ENCODE results near the gene FKTN.
"Not testable (repeated sequence)": the region's sequence is repeated elsewhere in the genome, so short reads cannot be mapped to it uniquely, and the experiment has no call there.

FKTN gene

DNA sequence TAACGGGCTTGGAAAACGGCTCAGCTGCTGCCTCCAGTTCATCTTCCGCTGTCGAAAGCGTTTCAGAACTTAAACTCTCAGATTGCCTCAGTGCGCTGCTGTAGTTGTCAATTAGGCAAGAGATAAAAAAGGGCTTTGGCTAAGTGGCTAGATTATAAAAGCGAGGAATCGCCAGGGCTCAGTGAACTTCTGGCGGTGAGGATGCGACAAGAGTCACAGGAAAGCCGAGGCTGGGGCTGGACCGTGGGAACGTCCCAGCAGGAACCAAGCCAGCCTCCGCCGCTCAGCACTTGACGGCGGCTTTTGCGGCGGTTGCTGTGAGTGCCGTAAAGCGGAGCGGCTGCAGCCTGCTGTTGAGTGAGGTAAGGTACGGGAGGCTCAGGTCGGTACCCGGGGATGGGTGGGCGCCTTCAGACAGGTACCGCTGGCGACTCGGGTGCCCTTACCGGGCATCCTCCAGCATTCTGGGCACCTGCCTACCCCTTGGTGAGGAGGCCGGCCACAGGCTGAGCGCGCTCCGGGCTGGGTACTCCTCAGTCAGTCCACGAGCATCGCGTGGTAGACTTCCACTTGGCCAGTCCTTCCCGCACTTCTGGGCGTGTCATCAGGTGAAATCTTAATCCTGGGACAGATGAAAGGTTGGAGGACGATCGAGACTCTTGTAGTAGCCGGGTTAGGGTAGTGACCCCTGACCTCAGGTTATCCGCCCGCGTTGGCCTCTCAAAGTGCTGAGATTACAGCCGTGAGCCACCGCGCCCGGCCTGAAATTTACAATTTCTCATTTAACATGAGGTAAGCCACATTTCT lies at the start of gene FKTN:
Gene FKTN, plus strand, starts transcription at position 328 of the 807 bp plus-strand sequence. CDS start 16,902 bp downstream, outside the sequence.
- DNase-seq, result peak; percentile 86

DNA sequence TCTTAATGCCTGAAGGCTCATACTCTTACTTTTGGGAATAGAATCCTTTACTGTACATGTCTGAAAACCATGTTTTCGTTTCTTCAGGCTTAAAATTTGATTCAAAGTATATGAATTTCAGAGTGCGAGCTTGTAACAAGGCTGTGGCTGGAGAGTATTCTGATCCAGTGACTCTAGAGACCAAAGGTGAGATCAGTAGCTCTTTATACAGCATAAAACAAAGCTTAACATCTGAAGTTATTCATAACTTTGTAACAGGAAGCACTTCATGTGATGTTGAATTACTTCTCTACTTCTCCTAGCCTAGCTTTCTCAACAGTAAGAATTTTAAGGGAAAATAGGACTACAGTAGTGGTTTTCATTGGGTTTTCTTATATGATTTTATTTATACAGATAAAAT lies 49.4 kb upstream of the FKTN start:
- no peak for DNase-seq

DNA sequence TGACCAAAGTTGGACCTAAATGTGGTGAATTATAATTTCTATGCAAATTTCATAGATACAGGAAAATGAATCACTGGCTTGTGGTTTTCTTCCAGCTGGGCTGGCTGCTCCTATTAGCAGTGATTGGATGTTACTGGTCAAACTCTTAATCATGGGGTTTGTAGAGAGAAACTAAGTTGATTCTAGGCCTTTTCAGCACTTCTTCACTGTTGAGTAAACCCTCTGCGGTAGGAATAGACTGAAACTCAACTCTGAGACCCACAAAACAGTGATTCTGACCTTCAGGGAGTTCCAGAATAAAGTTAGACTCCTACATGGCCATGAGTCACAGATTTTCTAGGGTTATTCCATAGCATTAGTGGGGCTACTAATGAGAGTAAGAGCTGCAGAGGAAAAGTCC lies 47.9 kb upstream of the FKTN start:
- DNase-seq, result no peak

DNA sequence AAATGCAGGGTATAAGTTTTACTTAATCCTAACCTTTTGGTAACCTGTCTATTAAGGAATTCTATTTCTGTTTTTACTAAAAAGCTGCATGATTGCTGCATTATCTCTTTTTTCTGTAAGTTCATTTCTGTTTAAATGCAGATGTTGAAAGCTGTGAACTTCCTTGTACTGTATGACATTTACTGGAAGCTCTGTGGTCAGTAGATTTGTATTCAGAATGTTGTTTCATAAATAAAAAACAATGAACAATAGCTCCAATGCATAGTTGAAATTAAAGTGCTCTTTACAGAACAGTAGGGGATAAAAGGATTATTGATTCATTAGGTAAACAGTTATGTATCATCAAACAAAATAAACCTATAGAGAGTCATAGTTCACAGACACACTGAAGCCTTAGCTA lies 46.5 kb upstream of the FKTN start:
- no peak for DNase-seq

DNA sequence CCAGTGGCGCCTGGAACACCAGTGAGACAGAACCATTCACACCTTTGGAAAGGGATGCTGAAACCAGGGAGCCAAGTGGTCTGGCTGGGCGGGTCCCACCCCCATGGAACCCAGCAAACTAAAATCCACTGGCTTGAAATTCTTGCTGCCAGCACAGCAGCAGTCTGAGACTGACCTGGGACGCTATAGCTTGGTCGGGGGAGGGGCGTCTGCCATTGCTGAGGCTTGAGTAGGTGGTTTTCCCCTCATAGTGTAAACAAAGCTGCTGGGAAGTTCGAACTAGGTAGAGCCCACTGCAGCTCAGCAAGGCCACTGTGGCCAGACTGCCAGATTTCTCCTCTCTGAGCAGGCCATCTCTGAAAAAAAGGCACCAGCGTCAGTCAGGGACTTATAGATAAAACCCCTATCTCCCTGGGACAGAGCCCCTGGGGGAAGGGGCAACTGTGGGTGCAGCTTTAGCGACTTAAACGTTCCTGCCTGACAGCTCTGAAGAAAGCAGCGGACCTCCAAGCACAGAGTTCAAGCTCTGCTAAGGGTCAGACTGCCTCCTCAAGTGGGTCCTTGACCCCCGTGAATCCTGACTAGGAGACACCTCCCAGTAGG lies 42.0 kb upstream of the FKTN start:
- no peak for DNase-seq

DNA sequence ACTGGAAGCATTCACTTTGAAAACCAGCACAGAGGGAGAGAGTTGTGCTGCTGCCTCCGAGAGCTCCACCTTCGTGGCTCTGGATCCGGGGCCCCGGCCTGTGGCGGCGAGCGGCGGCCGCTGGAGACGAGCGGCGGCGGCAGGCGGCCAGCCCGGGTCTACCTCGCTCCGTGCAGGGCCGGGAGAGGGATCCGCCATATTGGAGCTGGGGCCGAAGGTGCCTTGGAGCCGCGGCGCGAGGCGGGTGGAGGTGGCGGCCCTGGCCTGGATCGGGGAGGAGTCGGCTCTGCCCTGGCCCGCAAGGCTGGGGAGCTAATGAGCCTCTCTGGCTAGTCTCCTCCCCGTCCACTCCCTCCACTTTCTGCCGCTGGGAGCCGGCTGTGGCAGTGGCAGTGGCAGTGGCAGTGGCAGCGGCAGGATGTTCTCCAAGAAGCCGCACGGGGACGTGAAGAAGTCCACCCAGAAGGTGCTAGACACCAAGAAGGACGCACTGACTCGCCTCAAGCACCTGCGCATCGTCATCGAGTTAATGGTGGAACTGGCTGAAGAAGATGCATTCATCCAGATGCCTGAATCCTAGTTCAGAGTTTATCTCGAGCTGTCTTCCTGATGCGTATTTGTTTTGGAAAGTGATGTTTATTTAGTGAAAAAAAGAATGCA lies 38.1 kb upstream of the FKTN start:
- peak; percentile 13 for DNase-seq

DNA sequence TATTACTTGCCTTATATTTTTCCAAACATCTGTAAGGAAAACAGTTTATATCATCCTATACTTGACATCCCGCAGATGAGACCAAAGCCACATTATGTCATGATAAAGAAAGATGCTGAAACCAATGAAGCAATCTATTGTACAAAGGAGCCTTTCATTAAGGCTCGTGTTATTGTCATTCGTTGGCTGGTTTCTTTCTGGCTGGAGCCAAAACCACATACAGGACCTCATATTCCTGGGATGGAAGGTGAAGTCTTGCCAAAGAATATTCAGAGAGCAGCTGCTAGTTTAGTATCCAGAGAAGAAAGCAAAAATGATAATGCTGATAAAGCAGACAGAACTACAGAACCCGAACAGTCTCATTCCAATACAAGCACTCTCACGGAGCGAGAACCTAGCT lies 36.9 kb upstream of the FKTN start:
- not testable (repeated sequence) for DNase-seq

DNA sequence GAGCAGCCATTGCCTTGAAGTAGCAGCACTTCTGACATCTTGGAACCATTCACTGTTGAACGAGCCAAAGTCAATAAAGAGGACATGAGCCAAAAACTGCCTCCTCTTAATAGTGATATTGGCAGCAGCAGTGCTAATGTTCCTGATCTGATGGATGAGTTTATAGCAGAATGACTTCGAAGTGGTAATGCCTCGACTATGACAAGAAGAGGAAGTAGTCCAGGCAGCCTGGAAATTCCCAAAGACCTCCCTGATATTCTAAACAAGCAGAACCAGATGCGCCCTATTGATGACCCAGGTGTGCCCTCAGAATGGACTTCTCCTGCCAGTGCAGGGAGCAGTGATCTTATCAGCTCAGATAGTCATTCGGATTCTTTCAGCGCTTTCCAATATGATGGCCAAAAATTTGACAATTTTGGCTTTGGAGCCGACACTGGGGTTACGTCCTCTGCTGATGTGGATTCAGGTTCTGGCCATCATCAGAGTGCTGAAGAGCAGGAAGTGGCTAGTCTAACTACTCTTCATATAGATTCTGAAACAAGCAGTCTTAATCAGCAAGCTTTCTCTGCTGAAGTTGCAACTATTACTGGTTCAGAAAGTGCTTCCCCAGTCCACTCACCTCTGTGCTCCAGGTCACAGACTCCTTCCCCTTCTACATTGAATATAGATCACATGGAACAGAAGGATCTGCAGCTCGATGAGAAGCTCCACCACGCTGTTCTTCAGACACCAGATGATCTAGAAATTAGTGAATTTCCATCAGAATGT lies 35.1 kb upstream of the FKTN start:
- not testable (repeated sequence) for DNase-seq

DNA sequence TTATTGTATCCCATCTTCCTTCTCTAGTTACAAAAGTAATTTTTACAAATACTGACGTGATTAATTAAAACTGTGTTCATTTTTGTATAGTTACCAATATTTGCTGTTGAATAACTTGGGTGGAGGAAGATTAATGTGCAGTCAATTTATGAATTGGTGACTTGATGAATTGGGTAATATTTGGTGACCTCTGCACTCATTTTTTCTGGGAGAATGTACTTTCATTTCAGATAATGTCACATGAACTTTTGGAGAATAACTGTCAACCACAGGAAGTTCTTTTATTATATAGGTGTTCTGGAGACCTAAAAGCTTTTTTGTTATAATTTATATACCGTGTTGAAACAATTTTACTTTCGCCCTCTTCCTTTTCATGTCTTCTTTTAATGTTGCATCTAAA lies 26.4 kb upstream of the FKTN start:
- DNase-seq, result no peak

DNA sequence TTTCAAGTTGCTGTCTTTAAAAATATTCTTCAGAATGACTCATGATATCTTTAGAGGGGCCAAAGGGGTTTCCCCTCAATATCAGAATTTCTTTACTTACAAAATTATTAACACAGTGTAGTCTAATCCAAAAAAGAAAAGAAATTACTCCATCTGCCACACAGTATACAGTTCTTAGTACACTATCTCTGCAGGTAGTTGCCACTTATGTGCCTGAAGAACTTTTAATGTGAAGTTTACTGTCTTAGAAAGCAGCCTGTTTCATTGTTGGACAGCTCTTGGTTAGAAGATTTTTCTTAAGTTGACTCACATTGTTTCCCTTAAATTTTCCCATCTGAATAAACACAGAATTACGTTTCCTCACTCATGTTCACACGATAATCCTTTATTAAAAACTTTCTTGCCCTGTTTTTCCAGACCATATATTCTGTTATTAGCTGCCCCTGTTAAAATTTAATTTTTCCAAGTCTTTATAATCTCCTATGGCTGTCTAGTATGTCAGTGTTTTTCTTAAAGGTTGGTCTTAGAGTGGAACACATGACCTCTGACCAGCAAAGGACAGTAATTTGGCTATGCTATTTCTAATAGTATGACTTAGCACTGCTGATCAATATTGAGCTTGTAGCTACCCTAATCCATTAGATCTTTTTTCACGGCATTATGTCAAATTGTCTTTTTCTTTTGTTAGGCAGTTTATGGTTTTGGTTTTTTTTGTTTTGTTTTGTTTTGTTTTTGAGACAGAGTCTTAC lies 21.8 kb upstream of the FKTN start:
- DNase-seq, result no peak

DNA sequence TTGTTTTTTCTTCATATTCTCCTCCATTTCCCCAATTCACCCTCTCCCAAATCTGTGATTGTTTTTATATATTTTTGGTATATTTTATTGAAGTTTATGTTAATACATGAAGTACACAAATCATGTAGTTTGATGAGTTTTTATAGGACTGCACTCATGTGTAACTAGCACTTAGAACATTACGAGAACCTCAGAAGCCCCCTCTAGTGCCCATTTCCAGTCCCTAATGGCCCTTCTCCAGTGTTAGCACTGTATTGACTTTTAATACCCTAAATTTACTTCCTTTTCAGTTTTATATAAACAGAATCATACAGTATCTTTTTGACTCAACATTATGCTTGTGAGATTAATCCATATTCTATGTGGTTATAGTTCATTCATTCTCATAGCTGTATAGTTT lies 18.5 kb upstream of the FKTN start:
- DNase-seq, result no peak

DNA sequence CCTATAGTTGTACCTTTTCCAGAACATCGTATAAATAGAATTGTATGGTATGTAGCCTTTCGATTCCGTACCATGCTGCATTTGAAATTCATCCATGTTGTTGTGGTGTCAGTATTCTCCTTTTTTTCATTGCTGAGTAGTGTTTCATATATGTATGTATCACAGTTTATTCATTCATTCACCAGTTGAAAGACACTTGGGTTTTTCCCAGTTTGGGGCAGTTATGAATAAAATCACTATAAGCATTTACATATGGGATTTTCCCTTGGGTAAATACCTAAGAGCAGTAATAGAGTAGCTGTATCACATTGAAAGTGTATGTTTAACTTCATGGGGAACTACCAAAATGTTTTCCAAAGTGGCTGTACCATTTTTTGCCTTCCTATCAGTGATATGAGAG lies 16.1 kb upstream of the FKTN start:
- DNase-seq, result no peak

DNA sequence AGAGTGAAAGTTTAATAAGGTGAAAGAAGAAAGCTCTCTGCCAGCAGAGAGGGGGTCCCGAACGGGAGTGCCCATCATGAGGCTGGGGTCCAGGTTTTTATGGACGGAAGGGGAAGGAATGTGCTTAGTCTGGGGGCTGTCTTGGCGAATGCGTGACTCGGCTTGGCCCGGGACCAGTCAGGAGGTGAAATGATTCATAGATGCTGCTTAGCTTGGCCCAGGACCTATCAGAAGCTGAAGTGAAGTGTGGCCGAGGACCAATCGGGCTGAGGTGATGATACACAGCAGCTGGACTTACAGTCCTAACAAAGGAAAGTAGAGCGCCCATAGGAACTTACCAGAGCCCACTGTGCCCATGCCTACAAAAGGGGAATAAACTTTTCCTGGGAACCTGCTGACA lies 3.9 kb upstream of the FKTN start:
- no peak for DNase-seq

DNA sequence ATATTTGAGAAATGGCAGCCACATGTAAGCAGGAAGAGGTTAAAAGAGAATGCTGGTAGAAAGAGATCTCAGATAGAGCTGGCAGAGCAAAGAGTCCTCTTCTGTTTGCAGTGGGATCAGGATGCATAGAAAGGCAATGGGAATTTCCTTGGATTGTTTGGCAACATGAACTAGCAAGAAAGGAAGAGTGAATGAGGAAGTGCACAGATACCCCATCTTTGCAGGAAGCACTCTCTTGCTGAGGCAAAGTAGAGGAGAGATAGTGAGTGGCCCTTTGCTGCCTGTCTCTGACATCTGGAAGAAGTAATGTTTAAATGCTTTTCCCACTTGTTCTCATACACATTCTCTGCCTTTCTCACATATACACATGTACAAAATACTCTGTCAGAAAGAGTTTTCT lies 14.5 kb downstream of the FKTN start:
- DNase-seq, result no peak

DNA sequence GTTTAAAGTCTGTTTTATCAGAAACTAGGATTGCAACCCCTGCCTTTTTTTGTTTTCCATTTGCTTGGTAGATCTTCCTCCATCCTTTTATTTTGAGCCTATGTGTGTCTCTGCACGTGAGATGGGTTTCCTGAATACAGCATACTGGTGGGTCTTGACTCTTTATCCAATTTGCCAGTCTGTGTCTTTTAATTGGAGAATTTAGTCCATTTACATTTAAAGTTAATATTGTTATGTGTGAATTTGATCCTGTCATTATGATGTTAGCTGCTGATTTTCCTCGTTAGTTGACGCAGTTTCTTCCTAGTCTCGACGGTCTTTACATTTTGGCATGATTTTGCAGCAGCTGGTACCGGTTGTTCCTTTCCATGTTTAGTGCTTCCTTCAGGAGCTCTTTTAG lies 22.0 kb downstream of the FKTN start:
- DNase-seq, result not testable (repeated sequence)

DNA sequence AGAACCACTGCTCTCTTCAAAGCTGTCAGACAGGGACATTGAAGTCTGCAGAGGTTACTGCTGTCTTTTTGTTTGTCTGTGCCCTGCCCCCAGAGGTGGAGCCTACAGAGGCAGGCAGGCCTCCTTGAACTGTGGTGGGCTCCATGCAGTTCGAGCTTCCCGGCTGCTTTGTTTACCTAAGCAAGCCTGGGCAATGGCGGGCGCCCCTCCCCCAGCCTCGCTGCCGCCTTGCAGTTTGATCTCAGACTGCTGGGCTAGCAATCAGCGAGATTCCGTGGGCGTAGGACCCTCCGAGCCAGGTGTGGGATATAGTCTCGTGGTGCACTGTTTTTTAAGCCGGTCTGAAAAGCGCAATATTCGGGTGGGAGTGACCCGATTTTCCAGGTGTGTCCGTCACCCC lies 23.6 kb downstream of the FKTN start:
- not testable (repeated sequence) for DNase-seq

DNA sequence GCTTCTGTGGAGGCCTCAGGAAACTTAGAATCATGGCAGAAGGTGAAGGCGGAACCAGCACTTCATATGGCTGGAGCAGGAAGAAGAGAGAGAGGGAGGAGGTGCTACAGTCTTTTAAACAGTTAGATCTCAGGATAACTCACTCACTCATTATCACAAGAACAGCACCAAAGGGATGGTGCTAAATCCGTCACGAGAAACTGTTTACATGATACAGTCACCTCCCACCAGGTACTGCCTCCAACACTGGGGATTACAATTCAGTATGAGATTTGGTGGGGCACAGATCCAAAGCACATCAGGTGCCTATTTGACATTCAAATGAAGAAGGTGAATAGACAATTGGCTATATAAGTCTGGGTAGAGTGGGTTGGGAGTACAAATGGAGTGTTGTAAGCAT lies 35.2 kb downstream of the FKTN start:
- no peak for DNase-seq

DNA sequence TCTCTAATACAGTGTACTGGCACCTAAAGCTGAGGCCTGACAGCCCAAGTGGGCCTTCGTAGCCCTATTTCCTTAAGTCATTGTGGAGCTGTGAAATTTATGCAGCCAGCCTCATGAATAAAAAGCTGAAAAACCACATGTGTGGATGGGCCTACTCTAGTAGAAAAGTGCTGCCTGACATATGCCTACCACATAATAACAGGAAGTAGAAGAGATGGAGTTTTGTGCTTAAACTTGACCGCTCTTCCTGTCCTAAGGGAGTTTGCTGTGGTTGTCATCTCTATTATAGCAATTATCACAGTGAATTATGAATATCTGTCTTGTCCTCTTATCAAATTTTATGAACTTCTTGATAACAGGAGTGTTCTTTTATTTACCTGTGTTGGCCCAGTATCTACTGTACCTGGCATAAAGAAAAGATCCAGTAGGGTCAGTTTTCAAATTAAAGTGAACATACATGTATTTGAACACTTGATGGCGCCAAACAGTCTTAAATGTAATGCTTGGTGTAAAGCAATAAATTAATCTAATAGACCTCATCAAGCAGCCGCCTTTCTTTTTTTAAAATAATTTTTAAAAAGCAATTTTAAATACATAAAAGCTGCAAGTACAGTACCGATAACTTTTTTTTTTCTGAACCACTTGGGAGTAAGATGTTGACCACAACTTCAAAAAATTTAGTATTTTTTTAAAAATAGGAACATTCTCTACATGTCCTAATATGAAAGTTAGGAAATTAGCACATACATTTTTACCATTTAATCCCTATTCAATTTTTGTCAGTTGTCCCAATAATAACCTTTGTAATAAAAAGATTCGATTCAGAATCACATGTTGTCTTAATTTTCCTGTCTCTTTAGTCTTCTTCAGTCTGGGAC lies 51.0 kb downstream of the FKTN start:
- DNase-seq, result peak; percentile 63

DNA sequence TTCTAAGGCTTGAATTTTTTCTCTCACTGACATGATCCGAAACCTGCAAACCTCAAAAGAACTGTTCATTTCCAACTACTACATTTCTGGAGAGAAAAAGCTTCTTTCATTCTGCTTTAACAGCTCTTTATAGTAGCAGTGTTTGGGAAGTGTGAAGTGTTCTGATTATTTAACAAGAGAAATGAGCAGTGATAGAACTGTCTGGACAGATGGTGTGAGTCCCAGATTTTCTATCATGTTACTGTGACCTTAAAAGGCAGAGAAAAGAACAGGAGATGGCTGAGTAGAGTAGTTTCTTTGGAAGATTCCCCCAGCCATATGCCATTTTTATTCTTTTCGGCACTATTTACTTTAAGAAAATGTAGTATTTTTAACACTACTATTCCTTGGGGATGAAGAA lies 63.1 kb downstream of the FKTN start:
- no peak for DNase-seq

DNA sequence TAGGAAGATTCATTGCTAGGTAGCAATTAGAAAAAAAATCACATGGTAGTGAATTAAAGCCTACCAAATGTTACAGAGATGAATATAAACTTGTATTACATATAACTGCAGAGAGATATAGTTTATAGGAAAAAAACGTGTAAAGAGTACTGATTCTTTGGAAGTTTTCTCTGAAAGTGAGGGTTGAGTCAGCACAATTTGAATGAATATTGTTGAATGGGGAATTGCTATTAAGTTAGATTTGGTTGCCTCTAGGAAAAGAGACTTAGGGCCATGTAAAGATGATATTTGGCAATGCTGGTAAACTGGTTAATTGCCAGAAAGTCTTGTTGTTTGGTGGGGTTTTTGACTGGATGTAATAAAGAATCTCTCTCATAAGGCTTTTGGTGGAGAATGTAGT lies 67.2 kb downstream of the FKTN start:
- no peak for DNase-seq

DNA sequence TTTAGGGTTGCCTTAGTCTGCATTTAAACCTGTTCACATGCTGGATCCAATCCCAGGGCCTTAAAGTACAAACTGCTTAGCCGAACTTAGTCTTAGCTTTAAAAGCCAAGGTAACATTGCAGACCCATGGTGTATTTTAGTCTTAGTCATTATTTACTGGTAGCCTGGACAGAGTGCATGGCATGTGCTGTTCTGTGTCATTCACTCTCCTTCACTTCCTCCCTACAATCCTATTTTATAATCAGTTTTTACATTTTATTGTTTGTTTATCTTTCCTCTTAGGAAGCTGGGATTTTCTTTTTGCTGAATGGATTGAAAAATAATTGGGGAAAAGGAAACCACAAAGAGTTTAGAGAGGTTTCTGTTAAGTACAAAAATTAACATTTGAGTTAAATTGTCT lies 74.9 kb downstream of the FKTN start:
- no peak for DNase-seq

DNA sequence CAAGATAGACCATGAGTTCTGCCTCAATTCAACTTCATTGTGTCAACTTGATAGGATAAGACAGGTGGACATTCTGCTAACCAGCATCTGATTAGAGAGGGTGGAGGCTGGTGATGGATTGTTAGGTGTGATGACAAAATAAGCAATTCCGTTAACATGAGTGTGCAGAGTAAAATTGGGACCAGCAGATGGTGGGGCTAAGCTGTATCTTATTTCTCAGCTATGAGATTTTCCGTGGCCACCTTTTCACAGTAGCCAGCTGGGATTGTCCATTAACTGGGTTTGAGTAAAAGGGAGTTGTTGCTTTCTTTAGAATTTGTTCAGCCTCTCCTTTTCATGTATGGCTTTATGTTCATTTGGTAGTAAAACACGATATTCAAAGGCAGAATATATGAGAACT lies 75.5 kb downstream of the FKTN start:
- no peak for DNase-seq
